ENCODE data around the gene UBE2I.

- no peak for TF ChIP-seq CTCF (conservative IDR thresholded peaks at IDR 0.05; ENCODE audit: low read length)
- no peak for TF ChIP-seq EZH2phosphoT487 (IDR thresholded peaks at IDR 0.05; ENCODE audit: borderline replicate concordance, low read depth, low read length)
Observed at GRCh38 chr16:1325261-1325660, 15.8 kb downstream of the UBE2I start.

All from OCI-LY7 (cell line).